H1 (cell line): ENCODE results near the gene ANP32A. TPM values are rescaled to one million over a fixed set of nuclear protein-coding genes. Genes with fewer than 3 reads are reported as not detected.

ENCODE experiments used
- CTCF ChIA-PET: fragments of 300-600 bp; sonication (Branson Sonifier 250); formaldehyde crosslinking; loops from one replicate; lab custom pipeline; 2021; ENCODE audit not compliant: partially characterized antibody; lab: Charles Lee
- POLR2A ChIA-PET: fragments of 300-600 bp; sonication (Branson Sonifier 250); formaldehyde crosslinking; loops from one replicate; lab custom pipeline; 2021; ENCODE audit warnings: inconsistent platforms; ENCODE audit not compliant: partially characterized antibody; lab: Charles Lee
- DNase-seq, 2 experiments: peaks; one replicate each; pipeline versions ENCODE4 v3.0.0 to v3.0.0-alpha.2; 2010 to 2022; ENCODE audit warnings: low spot score in 2 of 2, low read depth in 1 of 2, mixed read lengths in 1 of 2
- FAIRE-seq: peaks from 2 replicates; lab custom pipeline; 2011; peaks lifted over from hg19 to GRCh38; lab: Jason Lieb, UNC
- H2AFZ ChIP-seq: 2 replicates; pipeline ENCODE4 v1.8.1; 2012; ENCODE audit warnings: low read length, inconsistent platforms
- H2AK5ac ChIP-seq: 2 replicates; pipeline ENCODE4 v1.6.1; 2013; ENCODE audit warnings: low read depth, low read length
- H2BK120ac ChIP-seq: replicated peaks from 2 replicates; pipeline ENCODE3; 2013; ENCODE audit warnings: low read depth, low read length, inconsistent platforms
- H2BK12ac ChIP-seq: 2 replicates; pipeline ENCODE4 v1.6.1; 2013; ENCODE audit warnings: low read depth, low read length
- H2BK15ac ChIP-seq: 2 replicates; pipeline ENCODE4 v1.6.1; 2013; ENCODE audit warnings: low read length
- H2BK20ac ChIP-seq: 2 replicates; pipeline ENCODE4 v1.6.1; 2013; ENCODE audit warnings: low read length
- H2BK5ac ChIP-seq: 2 replicates; pipeline ENCODE4 v1.6.1; 2013; ENCODE audit warnings: low read depth, low read length
- H3K14ac ChIP-seq: 2 replicates; pipeline ENCODE4 v1.6.1; 2013; ENCODE audit warnings: inconsistent platforms; ENCODE audit not compliant: insufficient read length
- H3K18ac ChIP-seq: 2 replicates; pipeline ENCODE4 v1.6.1; 2013; ENCODE audit warnings: low read length; ENCODE audit errors: extremely low read depth
- H3K23ac ChIP-seq: 2 replicates; pipeline ENCODE4 v1.6.1; 2013; ENCODE audit warnings: inconsistent platforms; ENCODE audit not compliant: insufficient read length
- H3K23me2 ChIP-seq: 2 replicates; pipeline ENCODE4 v1.6.1; 2013; ENCODE audit warnings: low read depth, low read length
- H3K27ac ChIP-seq: 2 replicates; pipeline ENCODE4 v1.6.1; 2011; ENCODE audit warnings: low read depth, low read length, inconsistent platforms
- H3K27me3 ChIP-seq, 4 experiments: replicated peaks in 1 of 4; 1 replicate in 1 of 4; 2 replicates in 3 of 4; pipeline versions ENCODE4 v1.6.1 to v1.8.1; 2011 to 2013; ENCODE audit warnings: low read length in 3 of 4, mild to moderate bottlenecking in 3 of 4, inconsistent platforms in 2 of 4, mixed read lengths in 2 of 4, moderate library complexity in 1 of 4; ENCODE audit not compliant: control insufficient read depth in 3 of 4, insufficient read depth in 3 of 4; ENCODE audit errors: extremely low read depth in 1 of 4
- H3K36me3 ChIP-seq, 4 experiments: 2 replicates each; pipeline versions ENCODE4 v1.6.1 to v1.8.1; 2011 to 2013; ENCODE audit warnings: mild to moderate bottlenecking in 4 of 4, low read length in 3 of 4, moderate library complexity in 2 of 4, control low read depth in 1 of 4, inconsistent platforms in 1 of 4; ENCODE audit not compliant: insufficient read depth in 4 of 4, control insufficient read depth in 2 of 4
- H3K4ac ChIP-seq: replicated peaks from 2 replicates; pipeline ENCODE3; 2013; ENCODE audit warnings: low read length, low read depth, mixed read lengths, inconsistent platforms; ENCODE audit not compliant: insufficient read length
- H3K4me1 ChIP-seq, 4 experiments: replicated peaks in 1 of 4; 1 replicate in 1 of 4; 2 replicates in 3 of 4; pipeline versions ENCODE4 v1.6.1 to v1.8.1; 2011 to 2013; ENCODE audit warnings: low read length in 3 of 4, inconsistent platforms in 2 of 4, mixed read lengths in 1 of 4; ENCODE audit not compliant: insufficient read depth in 4 of 4, control insufficient read depth in 3 of 4
- H3K4me2 ChIP-seq, 2 experiments: 2 replicates each; pipeline versions ENCODE4 v1.6.1 to v1.8.1; 2011 to 2013; ENCODE audit warnings: low read depth in 2 of 2, low read length in 2 of 2, control low read depth in 1 of 2, inconsistent platforms in 1 of 2, mild to moderate bottlenecking in 1 of 2; ENCODE audit not compliant: insufficient read depth in 1 of 2
- H3K4me3 ChIP-seq, 4 experiments: fragments of 200-600, 300-600 bp in 1 of 4; sonication (generic), shearing (Covaris generic), sonication (Bioruptor Twin) in 1 of 4; 2 replicates each; pipeline versions ENCODE4 v1.5.1 to v1.8.1; 2011 to 2016; ENCODE audit warnings: low read length in 4 of 4, low read depth in 3 of 4, control low read depth in 2 of 4, inconsistent platforms in 2 of 4, mild to moderate bottlenecking in 2 of 4, mixed read lengths in 1 of 4, moderate library complexity in 1 of 4; ENCODE audit not compliant: insufficient read depth in 2 of 4; ENCODE audit errors: extremely low read depth in 1 of 4
- H3K56ac ChIP-seq: replicated peaks from 2 replicates; pipeline ENCODE3; 2013; ENCODE audit warnings: low read depth, mild to moderate bottlenecking, mixed read lengths, low read length, inconsistent platforms; ENCODE audit not compliant: insufficient read length
- H3K79me1 ChIP-seq: 2 replicates; pipeline ENCODE4 v1.6.1; 2013; ENCODE audit warnings: low read depth, low read length, control low read depth
- H3K79me2 ChIP-seq, 2 experiments: 2 replicates each; pipeline versions ENCODE4 v1.6.1 to v1.8.1; 2012 to 2013; ENCODE audit warnings: low read length in 2 of 2, mild to moderate bottlenecking in 2 of 2, inconsistent platforms in 1 of 2; ENCODE audit not compliant: insufficient read depth in 2 of 2, control insufficient read depth in 1 of 2
- H3K9ac ChIP-seq, 4 experiments: replicated peaks in 1 of 4; 1 replicate in 1 of 4; 2 replicates in 3 of 4; pipeline versions ENCODE4 v1.6.1 to v1.8.1; 2011 to 2013; ENCODE audit warnings: low read depth in 3 of 4, low read length in 3 of 4, control low read depth in 2 of 4, mild to moderate bottlenecking in 2 of 4, moderate library complexity in 2 of 4, inconsistent platforms in 1 of 4; ENCODE audit errors: extremely low read depth in 1 of 4
- H3K9me3 ChIP-seq, 2 experiments: 2 replicates each; pipeline versions ENCODE4 v1.6.1 to v1.8.1; 2012 to 2013; ENCODE audit warnings: mild to moderate bottlenecking in 2 of 2, moderate library complexity in 2 of 2, control low read depth in 1 of 2, inconsistent platforms in 1 of 2, low read depth in 1 of 2, low read length in 1 of 2, mixed read lengths in 1 of 2; ENCODE audit not compliant: insufficient read depth in 2 of 2
- H4K20me1 ChIP-seq, 2 experiments: replicated peaks in 1 of 2; 2 replicates each; pipeline versions ENCODE3 to v1.8.1; 2011 to 2013; ENCODE audit warnings: inconsistent platforms in 2 of 2, low read length in 2 of 2, mild to moderate bottlenecking in 1 of 2; ENCODE audit not compliant: insufficient read depth in 2 of 2, control insufficient read depth in 1 of 2
- H4K5ac ChIP-seq: 2 replicates; pipeline ENCODE4 v1.6.1; 2013; ENCODE audit warnings: low read length, low read depth, mixed read lengths, inconsistent platforms; ENCODE audit not compliant: insufficient read length
- H4K8ac ChIP-seq: 2 replicates; pipeline ENCODE4 v1.8.0; 2013; ENCODE audit warnings: mild to moderate bottlenecking, moderate library complexity, low read length, inconsistent platforms; ENCODE audit not compliant: insufficient read depth; ENCODE audit errors: extremely low read depth
- H4K91ac ChIP-seq: replicated peaks from 2 replicates; pipeline ENCODE3; 2013; ENCODE audit warnings: low read length, mixed read lengths, inconsistent platforms; ENCODE audit not compliant: insufficient read length
- ASH2L ChIP-seq: fragments of 200-600, 300-600 bp; sonication (generic); IDR thresholded peaks from one replicate; pipeline ENCODE4 v1.7.1; 2017; ENCODE audit warnings: low read length
- CHD2 ChIP-seq: IDR thresholded peaks from 2 replicates; pipeline ENCODE4 v1.6.1; 2012; ENCODE audit warnings: low read length, improper control_type of control experiment
- CREB1 ChIP-seq: IDR thresholded peaks from 2 replicates; pipeline ENCODE4 v1.6.1; 2012; ENCODE audit warnings: inconsistent platforms
- PHF8 ChIP-seq: fragments of 200-600 bp; sonication (generic); conservative IDR thresholded peaks from 2 replicates; pipeline ENCODE4 v1.7.1; 2012; ENCODE audit warnings: low read depth, mild to moderate bottlenecking, inconsistent platforms, low read length, moderate library complexity
- SP4 ChIP-seq: IDR thresholded peaks from 2 replicates; pipeline ENCODE4 v1.6.1; 2012; ENCODE audit warnings: low read length, inconsistent platforms
- TAF7 ChIP-seq: optimal IDR thresholded peaks from 2 replicates; pipeline ENCODE3; 2011; ENCODE audit warnings: low read depth, mild to moderate bottlenecking, inconsistent platforms, low read length, moderate library complexity, borderline replicate concordance
- WGBS, 2 experiments: shearing (Covaris generic) in 1 of 2; methylation state at CpG; one replicate each; pipeline versions ENCODE4 v1.1.6 to v1.1.7; 2013 to 2015; ENCODE audit warnings: low lambda C conversion rate in 2 of 2, mixed read lengths in 2 of 2, inconsistent platforms in 1 of 2, low coverage in 1 of 2, missing lambda C conversion rate in 1 of 2; ENCODE audit not compliant: insufficient replicate concordance in 2 of 2, insufficient coverage in 1 of 2, insufficient read length in 1 of 2; ENCODE audit errors: extremely low coverage in 1 of 2, missing lambda C conversion rate in 1 of 2; 5-methylcytosine and 5-hydroxymethylcytosine counted together
- polyA plus RNA-seq, 7 experiments: library from polyadenylated mRNA; depleted of rRNA in 3 of 7; stranded (reverse) in 5 of 7; unstranded in 2 of 7; fragments of >200 nt in 5 of 7; fragments of 200-250 nt in 2 of 7; gene quantifications; 1 replicate in 5 of 7; 2 replicates in 1 of 7; 4 replicates in 1 of 7; pipeline versions ENCODE4 v1.2.1 to v1.2.3, GENCODE V29; 2011 to 2013; ENCODE audit warnings: missing spikeins in 2 of 7, mixed read lengths in 2 of 7
- total RNA-seq: library from RNA; stranded (reverse); fragmentation: NEBNext Ultra II Directional; extraction: Animal tissue kit (Norgen Biotek cat#: 25700); gene quantifications from 2 replicates; pipeline ENCODE4 v1.2.1, GENCODE V29; 2021
- TF ChIP-seq, protein P1 (sequence below): IDR thresholded peaks from 2 replicates; pipeline ENCODE4 v1.6.1; 2012; ENCODE audit warnings: inconsistent platforms
- TF ChIP-seq, protein P2 (sequence below): IDR thresholded peaks from 2 replicates; pipeline ENCODE4 v1.6.1; 2012; ENCODE audit warnings: inconsistent platforms
- TF ChIP-seq, protein P3 (sequence below): IDR thresholded peaks from 2 replicates; pipeline ENCODE4 v1.6.1; 2012; ENCODE audit warnings: low read length, inconsistent platforms

The ANP32A gene
- total and polyA plus RNA-seq, 2 of the 8 experiments (the other 6 are each of a cell fraction or from before 2014, with no cell fraction given), result 70.8 to 295 TPM

DNA sequence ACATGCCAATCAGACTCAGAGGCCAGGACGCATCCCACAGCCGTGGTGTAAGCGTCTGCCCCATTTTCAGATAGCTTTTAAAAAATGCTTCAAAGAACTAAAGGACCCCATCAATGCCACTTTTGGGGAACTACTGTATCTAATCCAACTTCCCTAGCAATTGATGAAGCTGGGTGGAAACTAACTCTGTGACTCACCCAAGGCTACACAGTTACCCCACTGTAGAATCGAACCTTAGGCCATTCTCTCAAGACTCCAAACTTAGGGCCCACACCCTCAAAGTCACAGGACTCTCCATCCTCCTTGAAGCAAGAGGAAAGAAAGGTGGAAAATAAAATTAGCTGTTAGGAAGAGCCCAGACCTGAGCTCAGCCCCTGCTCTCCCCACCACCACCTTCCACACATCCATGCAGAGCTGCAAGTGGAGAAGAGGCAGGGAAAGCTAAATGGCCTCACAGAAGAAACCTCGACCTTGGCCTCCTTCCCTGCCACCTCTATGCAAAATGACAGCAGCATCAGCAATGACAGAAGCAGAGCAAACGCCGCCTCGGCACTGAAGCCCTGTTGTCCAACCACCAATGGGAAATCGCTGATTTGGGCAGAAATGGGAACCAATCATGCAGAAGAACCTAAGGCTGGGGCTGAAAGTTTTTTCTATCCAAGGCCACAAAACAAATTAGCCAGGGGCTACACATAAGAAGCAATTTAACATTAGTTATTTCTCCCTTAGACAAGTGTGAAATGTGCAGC is 22.2 kb downstream of the ANP32A start:
- Histone ChIP-seq H3K36me3 (peaks cover 0 to 4% (median 0%) of the 10 kb centered on the region in 4 experiments; a peak in 1 of 8 replicates), H4K20me1 (peaks cover 45 to 64% of the 10 kb centered on the region in 2 experiments), H4K91ac (no peak overlapping the region), H2AFZ (no peak overlapping the region), H3K56ac (no peak overlapping the region), H3K9me3 (no peaks in the 10 kb centered on the region), H3K4me2 (no peak overlapping the region), H3K14ac (no peak overlapping the region), H4K5ac (no peak overlapping the region), H3K4ac (no peak overlapping the region), H3K27ac (no peak overlapping the region), H2AK5ac (no peak overlapping the region), H3K4me3 (no peak overlapping the region), H2BK15ac (no peak overlapping the region), H2BK120ac (no peak overlapping the region), H3K23ac (no peak overlapping the region), H2BK5ac (no peak overlapping the region), H3K79me1 (peaks cover 23% of the 10 kb centered on the region), H3K18ac (no peak overlapping the region), H3K27me3 (no peaks in the 10 kb centered on the region; a peak in 1 of 7 replicates), H4K8ac (no peak overlapping the region), H3K23me2 (peaks cover 3% of the 10 kb centered on the region; the same call in 1 of the 2 replicates), H2BK12ac (no peak overlapping the region), H3K9ac (no peak overlapping the region; a peak in 1 of 7 replicates), H2BK20ac (no peak overlapping the region), H3K4me1 (peaks cover 14 to 25% (median 19%) of the 10 kb centered on the region in 4 experiments), H3K79me2 (peaks cover 4 to 96% of the 10 kb centered on the region in 2 experiments)
- no peak for DNase-seq
- 80% methylated on average over 9 of the region's 9 CpGs; no CpG with 5 or more reads in 1 of the 2 experiments for WGBS, 2 experiments
- FAIRE-seq, result no peak
- CTCF ChIA-PET, result interaction anchor here (0.7 to 2.3 kb wide), 4 partner anchors 10 to 71 kb away, joined by 3 to 9 read pairs (median 5); no protein-coding TSS in a partner anchor
- POLR2A ChIA-PET, result interaction anchor here (0.6 to 2.2 kb wide), 3 partner anchors 10 to 21 kb away, joined by 4 to 18 read pairs (median 7); no protein-coding TSS in a partner anchor
- TF ChIP-seq, protein P1, sequence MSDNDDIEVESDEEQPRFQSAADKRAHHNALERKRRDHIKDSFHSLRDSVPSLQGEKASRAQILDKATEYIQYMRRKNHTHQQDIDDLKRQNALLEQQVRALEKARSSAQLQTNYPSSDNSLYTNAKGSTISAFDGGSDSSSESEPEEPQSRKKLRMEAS, result no peak
- no peak for TF ChIP-seq CREB1
- TF ChIP-seq, protein P2, sequence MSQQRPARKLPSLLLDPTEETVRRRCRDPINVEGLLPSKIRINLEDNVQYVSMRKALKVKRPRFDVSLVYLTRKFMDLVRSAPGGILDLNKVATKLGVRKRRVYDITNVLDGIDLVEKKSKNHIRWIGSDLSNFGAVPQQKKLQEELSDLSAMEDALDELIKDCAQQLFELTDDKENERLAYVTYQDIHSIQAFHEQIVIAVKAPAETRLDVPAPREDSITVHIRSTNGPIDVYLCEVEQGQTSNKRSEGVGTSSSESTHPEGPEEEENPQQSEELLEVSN, result no peak
- TF ChIP-seq CHD2, result no peak
- TF ChIP-seq TAF7, result no peak
- no peak for TF ChIP-seq SP4
- no peak for TF ChIP-seq ASH2L
- TF ChIP-seq, protein P3, sequence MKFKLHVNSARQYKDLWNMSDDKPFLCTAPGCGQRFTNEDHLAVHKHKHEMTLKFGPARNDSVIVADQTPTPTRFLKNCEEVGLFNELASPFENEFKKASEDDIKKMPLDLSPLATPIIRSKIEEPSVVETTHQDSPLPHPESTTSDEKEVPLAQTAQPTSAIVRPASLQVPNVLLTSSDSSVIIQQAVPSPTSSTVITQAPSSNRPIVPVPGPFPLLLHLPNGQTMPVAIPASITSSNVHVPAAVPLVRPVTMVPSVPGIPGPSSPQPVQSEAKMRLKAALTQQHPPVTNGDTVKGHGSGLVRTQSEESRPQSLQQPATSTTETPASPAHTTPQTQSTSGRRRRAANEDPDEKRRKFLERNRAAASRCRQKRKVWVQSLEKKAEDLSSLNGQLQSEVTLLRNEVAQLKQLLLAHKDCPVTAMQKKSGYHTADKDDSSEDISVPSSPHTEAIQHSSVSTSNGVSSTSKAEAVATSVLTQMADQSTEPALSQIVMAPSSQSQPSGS, result no peak
- no peak for TF ChIP-seq PHF8
